HCT116 (cell line): ENCODE measurements around the gene CHL1.

ENCODE experiments used
- CTCF ChIP-seq, 3 experiments: fragments of 200-600 bp in 1 of 3; sonication (generic) in 1 of 3; IDR thresholded peaks in 2 of 3; conservative IDR thresholded peaks in 1 of 3; 2 replicates each; pipeline ENCODE4 v1.5.1; 2012 to 2017; ENCODE audit warnings: low read depth in 2 of 3, low read length in 2 of 3, antibody characterized with exemption in 1 of 3, borderline replicate concordance in 1 of 3, control low read depth in 1 of 3, mild to moderate bottlenecking in 1 of 3, mixed read lengths in 1 of 3, mixed run types in 1 of 3, moderate library complexity in 1 of 3; ENCODE audit not compliant: insufficient read depth in 1 of 3
- EZH2 ChIP-seq: fragments of 200-600 bp; sonication (generic); IDR thresholded peaks from 2 replicates; pipeline ENCODE4 v1.6.1; 2017; ENCODE audit warnings: antibody characterized with exemption, mixed run types
- POLR2A ChIP-seq: IDR thresholded peaks from 2 replicates; pipeline ENCODE4 v1.7.0; 2011; ENCODE audit warnings: borderline replicate concordance; ENCODE audit not compliant: insufficient read depth, insufficient read length; ENCODE audit errors: extremely low read depth
- YY1 ChIP-seq: IDR thresholded peaks from 2 replicates; pipeline ENCODE4 v1.6.1; 2011; ENCODE audit warnings: low read length, low read depth, moderate library complexity, mild to moderate bottlenecking; ENCODE audit not compliant: insufficient replicate concordance; ENCODE audit errors: extremely low read depth

DNA sequence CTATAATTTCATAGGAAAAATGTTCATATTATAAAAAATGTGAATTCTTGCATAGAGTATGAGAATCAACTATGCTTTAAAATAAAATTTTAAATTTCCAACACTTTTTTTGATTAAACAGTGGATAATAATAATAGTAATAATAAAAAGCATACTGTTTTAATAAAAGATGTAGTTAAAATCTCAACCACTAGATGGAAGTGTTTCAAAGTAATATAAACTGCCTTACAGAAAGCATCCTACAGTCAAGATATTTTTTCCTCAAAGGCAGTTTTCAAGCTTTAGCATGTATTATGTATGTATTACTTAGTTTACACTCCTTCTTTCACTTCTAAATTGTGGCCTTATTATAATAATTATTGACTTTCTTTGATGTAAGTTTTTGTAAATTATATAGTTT is 217.5 kb downstream of the CHL1 start:
- TF ChIP-seq CTCF (IDR thresholded peaks at IDR 0.05 in 2 of 3, conservative IDR thresholded peaks at IDR 0.05 in 1 of 3; ENCODE audit: borderline replicate concordance in 1 of 3, insufficient read depth in 1 of 3, low read depth in 2 of 3, low read length in 2 of 3) (no peak; a peak in 1 of 6 replicates), POLR2A (no peak), EZH2 (no peak), YY1 (no peak)
